Measurements from ENCODE around the gene PATJ. TPM values are rescaled to one million over a fixed set of nuclear protein-coding genes. Genes with fewer than 3 reads are reported as not detected.
"Not testable (repeated sequence)": the region's sequence is repeated elsewhere in the genome, so short reads cannot be mapped to it uniquely, and the experiment has no call there.

PATJ gene
- total and polyA plus RNA-seq, 7 donors, result 2.0 to 49.9 (median 17.1) TPM

DNA sequence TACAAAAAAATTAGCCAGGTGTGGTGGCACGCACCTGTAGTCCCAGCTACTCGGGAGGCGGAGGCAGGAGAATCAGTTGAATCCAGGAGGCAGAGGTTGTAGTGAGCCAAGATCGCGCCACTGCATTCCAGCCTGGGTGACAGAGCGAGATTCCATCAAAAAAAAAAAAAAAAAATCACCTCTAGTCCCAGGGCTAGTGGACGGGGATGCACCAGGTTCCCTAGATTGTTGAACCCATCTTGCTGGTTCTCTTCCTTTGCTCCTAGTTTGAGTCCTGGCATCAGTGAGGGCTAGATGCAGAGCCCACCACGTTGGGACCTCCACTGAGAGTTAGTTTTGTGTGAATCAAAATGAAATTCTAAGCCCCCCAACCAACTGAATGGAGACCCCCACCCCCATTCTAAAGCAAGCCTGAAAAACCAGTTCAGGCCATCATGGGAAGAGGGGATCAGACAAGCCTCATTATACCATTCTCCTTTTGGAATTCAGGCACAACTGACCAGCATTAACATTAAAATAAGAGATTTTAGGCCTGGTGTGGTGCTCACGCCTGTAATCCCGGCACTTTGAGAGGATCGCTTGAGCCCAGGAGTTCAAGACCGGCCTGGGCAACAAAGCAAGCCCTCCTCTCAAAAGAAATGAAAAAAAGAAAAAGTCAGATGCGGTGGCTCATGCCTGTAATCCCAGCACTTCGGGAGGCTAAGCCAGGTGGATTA lies 434.5 kb downstream of the PATJ start:
- TF ChIP-seq CTCF (IDR thresholded peaks at IDR 0.05), result no peak
- Histone ChIP-seq H3K4me3 (no peak overlapping the region), H3K36me3 (ENCODE audit: insufficient read depth in 1 of 2, low read depth in 1 of 2) (no peaks in the 10 kb centered on the region), H3K27me3 (ENCODE audit: insufficient read depth in 3 of 3, low read length in 2 of 3) (peaks cover 0 to 4% (median 0%) of the 10 kb centered on the region in 3 donors), H3K4me1 (no peaks in the 10 kb centered on the region), H3K27ac (no peak overlapping the region), H3K9me3 (no peaks in the 10 kb centered on the region)
- DNase-seq (no peak), ATAC-seq (no peak)
- intact Hi-C loops (cut with DNase I), result loop anchor here (5.0 kb wide), 2 partner anchors 231 to 571 kb away; no protein-coding TSS in a partner anchor
- WGBS, 3 donors, result 82 to 89% (median 87%) methylated on average over 14 of the region's 14 CpGs

GRCh38 chr1:62177621-62178020 lies 435.3 kb downstream of the PATJ start:
- Histone ChIP-seq H3K4me1 (no peaks in the 10 kb centered on the region), H3K27ac (no peak overlapping the region), H3K27me3 (ENCODE audit: insufficient read depth in 3 of 3, low read length in 2 of 3) (no peaks in the 10 kb centered on the region), H3K36me3 (ENCODE audit: insufficient read depth in 1 of 2, low read depth in 1 of 2) (no peaks in the 10 kb centered on the region), H3K9me3 (no peaks in the 10 kb centered on the region), H3K4me3 (no peak overlapping the region)
- intact Hi-C loops (cut with DNase I), result loop anchor here (5.0 kb wide), 2 partner anchors 230 to 570 kb away; no protein-coding TSS in a partner anchor
- DNase-seq (no peak), ATAC-seq (no peak)
- no peak for TF ChIP-seq CTCF (IDR thresholded peaks at IDR 0.05)
- 51 to 82% (median 74%) methylated on average over 1 of the region's 1 CpG for WGBS, 3 donors

- ATAC-seq (no peak), DNase-seq (no peak)
- Histone ChIP-seq H3K27ac (no peak overlapping the region), H3K4me3 (no peak overlapping the region), H3K36me3 (ENCODE audit: insufficient read depth in 1 of 2, low read depth in 1 of 2) (no peaks in the 10 kb centered on the region), H3K9me3 (no peaks in the 10 kb centered on the region), H3K27me3 (ENCODE audit: insufficient read depth in 3 of 3, low read length in 2 of 3) (no peaks in the 10 kb centered on the region), H3K4me1 (no peaks in the 10 kb centered on the region)
- intact Hi-C loops (cut with DNase I), result loop anchor here (5.0 kb wide), 2 partner anchors 229 to 569 kb away; no protein-coding TSS in a partner anchor
- WGBS, 3 donors, result 75 to 81% (median 75%) methylated on average over 7 of the region's 7 CpGs
- no peak for TF ChIP-seq CTCF (IDR thresholded peaks at IDR 0.05)
These were observed 436.1 kb downstream of the PATJ start for GRCh38 chr1:62178372-62178771.

- H3K27me3 ChIP-seq (ENCODE audit: insufficient read depth in 3 of 3, low read length in 2 of 3); intact Hi-C loops (cut with DNase I); H3K4me1 ChIP-seq; H3K27ac ChIP-seq; ATAC-seq; DNase-seq; H3K36me3 ChIP-seq (ENCODE audit: insufficient read depth in 1 of 2, low read depth in 1 of 2); H3K4me3 ChIP-seq; H3K9me3 ChIP-seq: not testable (repeated sequence)
- WGBS, 3 donors, result 72 to 79% (median 74%) methylated on average over 4 of the region's 4 CpGs
These were observed 437.8 kb downstream of the PATJ start for GRCh38 chr1:62180054-62180453.

DNA sequence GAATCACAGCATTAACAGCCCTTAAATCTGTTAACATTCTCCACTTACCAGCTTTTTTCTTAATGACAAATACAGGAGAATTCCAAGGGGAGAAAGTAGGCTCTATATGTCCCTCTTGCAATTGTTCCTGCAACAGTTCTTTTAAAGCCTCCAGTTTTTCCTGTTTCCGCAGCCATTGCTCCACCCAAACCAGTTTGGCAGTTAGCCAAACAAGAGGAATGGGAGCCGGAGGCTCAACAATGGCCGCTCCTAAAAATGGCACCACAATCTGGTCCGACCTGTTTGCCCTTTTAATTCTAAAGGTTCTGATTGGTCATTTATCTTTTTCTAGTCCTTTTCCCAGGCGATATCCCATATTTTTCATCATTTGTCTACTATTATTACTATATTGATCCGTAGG lies 438.4 kb downstream of the PATJ start:
- WGBS, 3 donors, result 54 to 62% (median 59%) methylated on average over 6 of the region's 6 CpGs
- Histone ChIP-seq H3K27me3 (ENCODE audit: insufficient read depth in 3 of 3, low read length in 2 of 3) (no peaks in the 10 kb centered on the region), H3K4me3 (no peak overlapping the region), H3K9me3 (no peaks in the 10 kb centered on the region), H3K36me3 (ENCODE audit: insufficient read depth in 1 of 2, low read depth in 1 of 2) (no peaks in the 10 kb centered on the region), H3K4me1 (no peaks in the 10 kb centered on the region), H3K27ac (no peak overlapping the region)
- DNase-seq (no peak), ATAC-seq (no peak)
- intact Hi-C loops (cut with DNase I), result no loop called here
- no peak for TF ChIP-seq CTCF (IDR thresholded peaks at IDR 0.05)

Measured in psoas muscle (tissue), 8 donors.